ENCODE results near the gene ARHGEF1.

The ARHGEF1 gene

GRCh38 chr19:41930322-41930722 is 47.3 kb downstream of the ARHGEF1 start:
- no peaks in the 10 kb centered on the region for H3K9me3 ChIP-seq (ENCODE audit: insufficient read depth, low read length)
- peak overlapping the region; percentile 80 for H3K4me3 ChIP-seq (ENCODE audit: low read length)
- no peak overlapping the region for H2AFZ ChIP-seq (ENCODE audit: low read depth, low read length)
- H3K36me3 ChIP-seq (replicated peaks; ENCODE audit: low read depth, low read length) = no peaks in the 10 kb centered on the region
- H3K27ac ChIP-seq (ENCODE audit: low read length) = no peak overlapping the region
- H3K9ac ChIP-seq (ENCODE audit: low read length) = no peak overlapping the region
- peaks cover 64% of the 10 kb centered on the region for H3K4me1 ChIP-seq (ENCODE audit: low read length)
- peak overlapping the region; percentile 96 for H3K4me2 ChIP-seq (ENCODE audit: low read length)
- H4K20me1 ChIP-seq (ENCODE audit: insufficient read depth, low read length) = no peaks in the 10 kb centered on the region
- H3K79me2 ChIP-seq (ENCODE audit: low read length) = no peaks in the 10 kb centered on the region
- H3K27me3 ChIP-seq (ENCODE audit: low read depth, low read length) = peaks cover 37% of the 10 kb centered on the region
- TF ChIP-seq CTCF (IDR thresholded peaks at IDR 0.05; ENCODE audit: low read depth, low read length) = no peak
- TF ChIP-seq EZH2phosphoT487 (IDR thresholded peaks at IDR 0.05; ENCODE audit: low read depth) = no peak

- Histone ChIP-seq H3K9ac (ENCODE audit: low read length) (no peak overlapping the region), H3K9me3 (ENCODE audit: insufficient read depth, low read length) (no peaks in the 10 kb centered on the region), H3K4me1 (ENCODE audit: low read length) (peaks cover 64% of the 10 kb centered on the region), H2AFZ (ENCODE audit: low read depth, low read length) (no peak overlapping the region), H3K27me3 (ENCODE audit: low read depth, low read length) (peaks cover 43% of the 10 kb centered on the region), H3K27ac (ENCODE audit: low read length) (no peak overlapping the region), H3K36me3 (replicated peaks; ENCODE audit: low read depth, low read length) (no peaks in the 10 kb centered on the region), H4K20me1 (ENCODE audit: insufficient read depth, low read length) (no peaks in the 10 kb centered on the region), H3K79me2 (ENCODE audit: low read length) (no peaks in the 10 kb centered on the region), H3K4me2 (ENCODE audit: low read length) (no peak overlapping the region), H3K4me3 (ENCODE audit: low read length) (no peak overlapping the region)
- TF ChIP-seq CTCF (IDR thresholded peaks at IDR 0.05; ENCODE audit: low read depth, low read length) (peak; percentile 47), EZH2phosphoT487 (IDR thresholded peaks at IDR 0.05; ENCODE audit: low read depth) (no peak)
Observed at GRCh38 chr19:41930926-41931592, 48.1 kb downstream of the ARHGEF1 start.

GRCh38 chr19:41932259-41932719 is 49.3 kb downstream of the ARHGEF1 start:
- H2AFZ ChIP-seq (ENCODE audit: low read depth, low read length) = no peak overlapping the region
- H3K4me1 ChIP-seq (ENCODE audit: low read length) = peaks cover 62% of the 10 kb centered on the region
- no peak overlapping the region; the same call in 1 of the 2 replicates for H3K4me2 ChIP-seq (ENCODE audit: low read length)
- TF ChIP-seq EZH2phosphoT487 (IDR thresholded peaks at IDR 0.05; ENCODE audit: low read depth) (no peak), CTCF (IDR thresholded peaks at IDR 0.05; ENCODE audit: low read depth, low read length) (no peak)
- H3K79me2 ChIP-seq (ENCODE audit: low read length) = no peaks in the 10 kb centered on the region
- no peak overlapping the region for H3K27ac ChIP-seq (ENCODE audit: low read length)
- peaks cover 48% of the 10 kb centered on the region for H3K27me3 ChIP-seq (ENCODE audit: low read depth, low read length)
- no peak overlapping the region; the same call in 1 of the 2 replicates for H3K4me3 ChIP-seq (ENCODE audit: low read length)
- H3K9me3 ChIP-seq (ENCODE audit: insufficient read depth, low read length) = no peaks in the 10 kb centered on the region
- no peak overlapping the region for H3K9ac ChIP-seq (ENCODE audit: low read length)
- H3K36me3 ChIP-seq (replicated peaks; ENCODE audit: low read depth, low read length) = no peaks in the 10 kb centered on the region
- H4K20me1 ChIP-seq (ENCODE audit: insufficient read depth, low read length) = no peaks in the 10 kb centered on the region

GRCh38 chr19:41932720-41933332 is 49.8 kb downstream of the ARHGEF1 start:
- no peak overlapping the region for H3K9ac ChIP-seq (ENCODE audit: low read length)
- H2AFZ ChIP-seq (ENCODE audit: low read depth, low read length) = no peak overlapping the region
- no peak overlapping the region for H3K4me3 ChIP-seq (ENCODE audit: low read length)
- peaks cover 52% of the 10 kb centered on the region for H3K27me3 ChIP-seq (ENCODE audit: low read depth, low read length)
- H3K9me3 ChIP-seq (ENCODE audit: insufficient read depth, low read length) = no peaks in the 10 kb centered on the region
- TF ChIP-seq EZH2phosphoT487 (IDR thresholded peaks at IDR 0.05; ENCODE audit: low read depth) = no peak
- no peak for TF ChIP-seq CTCF (IDR thresholded peaks at IDR 0.05; ENCODE audit: low read depth, low read length)
- no peaks in the 10 kb centered on the region for H3K36me3 ChIP-seq (replicated peaks; ENCODE audit: low read depth, low read length)
- H3K4me1 ChIP-seq (ENCODE audit: low read length) = peaks cover 63% of the 10 kb centered on the region
- no peaks in the 10 kb centered on the region for H3K79me2 ChIP-seq (ENCODE audit: low read length)
- no peak overlapping the region for H3K27ac ChIP-seq (ENCODE audit: low read length)
- H4K20me1 ChIP-seq (ENCODE audit: insufficient read depth, low read length) = no peaks in the 10 kb centered on the region
- no peak overlapping the region for H3K4me2 ChIP-seq (ENCODE audit: low read length)

Measured in OCI-LY3 (cell line).